ENCODE results near the gene SHOX.
"Not testable (repeated sequence)": the region's sequence is repeated elsewhere in the genome, so short reads cannot be mapped to it uniquely, and the experiment has no call there.

Gene SHOX

DNA sequence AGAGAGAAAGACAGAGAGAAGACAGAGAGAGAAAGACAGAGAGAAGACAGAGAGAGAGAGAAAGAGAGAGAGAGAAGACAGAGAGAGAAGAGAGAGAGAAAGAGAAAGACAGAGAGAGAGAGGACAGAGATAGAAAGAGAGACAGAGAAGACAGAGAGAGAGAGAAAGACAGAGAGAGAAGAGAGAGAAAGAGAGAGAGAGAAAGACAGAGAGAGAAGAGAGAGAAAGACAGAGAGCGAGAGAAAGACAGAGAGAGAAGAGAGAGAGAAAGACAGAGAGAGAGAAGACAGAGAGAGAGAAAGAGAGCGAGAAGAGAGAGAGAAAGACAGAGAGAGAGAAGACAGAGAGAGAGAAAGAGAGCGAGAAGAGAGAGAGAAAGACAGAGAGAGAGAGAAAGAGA is 7.8 kb upstream of the SHOX start:
- not testable (repeated sequence) for DNase-seq

DNA sequence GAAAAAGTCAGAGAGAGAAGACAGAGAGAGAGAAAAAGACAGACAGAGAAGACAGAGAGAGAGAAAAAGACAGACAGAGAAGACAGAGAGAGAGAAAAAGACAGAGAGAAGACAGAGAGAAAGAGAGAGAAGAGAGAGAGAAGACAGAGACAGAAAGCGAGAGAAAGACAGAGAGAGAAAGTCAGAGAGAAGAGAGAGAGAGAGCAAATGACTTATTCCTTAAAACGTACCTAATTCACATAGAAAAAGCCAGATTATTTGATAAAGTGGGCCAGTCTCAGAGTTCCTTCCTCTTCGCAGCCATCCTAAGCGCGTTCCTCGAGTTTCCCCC is 7.4 kb upstream of the SHOX start:
- no peak for DNase-seq

DNA sequence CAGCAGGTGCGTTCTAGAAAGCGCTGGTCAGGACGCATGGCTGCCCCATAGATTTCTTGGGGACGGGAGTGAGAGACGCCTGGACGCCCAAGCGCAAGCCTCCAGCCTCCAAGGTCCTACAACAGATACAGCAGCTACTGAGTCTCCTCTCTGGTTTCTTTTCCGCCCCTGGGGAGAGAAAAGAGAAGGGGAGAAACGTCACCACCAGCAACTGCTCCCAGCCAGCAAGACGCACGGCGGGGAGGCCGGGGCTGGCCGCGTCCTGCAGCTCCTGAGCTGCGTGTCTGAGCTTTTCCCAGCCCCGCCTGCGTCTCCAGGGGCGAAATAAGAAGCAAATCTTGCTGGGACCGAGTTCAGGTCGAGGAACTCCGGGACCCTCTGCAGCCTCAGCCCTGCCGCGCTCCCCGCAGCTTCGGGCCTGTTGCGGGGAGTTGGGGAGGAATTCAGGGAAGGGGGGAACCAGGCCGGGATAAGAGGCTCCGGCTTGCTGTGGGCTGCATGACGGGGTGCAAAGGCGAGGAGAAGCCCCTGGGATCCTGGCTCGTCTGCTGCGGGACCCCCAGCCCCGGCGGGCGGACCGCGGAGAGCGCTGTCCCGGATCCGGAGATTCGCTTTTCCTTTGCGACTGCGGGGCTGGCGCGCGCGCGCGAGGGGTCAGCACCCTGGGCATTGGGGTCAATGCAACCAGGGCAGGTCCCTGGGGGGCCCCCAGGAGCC is 6.8 kb upstream of the SHOX start:
- no peak for DNase-seq

DNA sequence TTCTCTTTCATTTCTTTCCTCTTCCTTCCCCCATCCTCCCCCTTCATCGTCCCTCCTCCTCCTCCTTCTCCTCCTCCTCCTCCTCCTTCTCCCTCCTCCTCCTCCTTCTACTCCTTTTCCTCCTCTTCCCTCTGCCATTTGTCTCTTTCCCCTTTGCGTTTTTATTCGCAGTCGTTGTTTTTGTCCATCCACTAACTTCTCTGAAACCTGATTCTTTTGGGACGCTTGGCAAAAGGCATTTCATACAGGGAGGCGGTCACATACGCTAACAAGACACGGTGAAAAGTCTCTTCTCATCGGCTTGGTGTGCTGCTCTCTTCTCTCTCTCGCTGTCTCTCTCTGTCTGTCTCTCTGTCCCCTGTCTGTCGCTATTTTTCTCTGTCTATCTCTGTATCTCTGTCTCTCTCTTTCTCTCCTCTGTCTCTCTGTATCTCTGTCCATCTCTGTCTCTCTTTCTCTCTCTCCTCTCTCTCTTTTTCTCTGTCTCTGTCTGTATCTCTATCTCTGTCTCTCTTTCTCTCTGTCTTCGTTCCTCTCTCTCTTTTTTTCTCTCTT is 5.4 kb upstream of the SHOX start:
- DNase-seq = no peak

GRCh38 chrX:626047-626446 is 4.5 kb upstream of the SHOX start:
- DNase-seq = not testable (repeated sequence)

- DNase-seq = no peak
These were observed 3.7 kb upstream of the SHOX start for GRCh38 chrX:626745-627509.

GRCh38 chrX:627510-627981 is 3.0 kb upstream of the SHOX start:
- DNase-seq = no peak

DNA sequence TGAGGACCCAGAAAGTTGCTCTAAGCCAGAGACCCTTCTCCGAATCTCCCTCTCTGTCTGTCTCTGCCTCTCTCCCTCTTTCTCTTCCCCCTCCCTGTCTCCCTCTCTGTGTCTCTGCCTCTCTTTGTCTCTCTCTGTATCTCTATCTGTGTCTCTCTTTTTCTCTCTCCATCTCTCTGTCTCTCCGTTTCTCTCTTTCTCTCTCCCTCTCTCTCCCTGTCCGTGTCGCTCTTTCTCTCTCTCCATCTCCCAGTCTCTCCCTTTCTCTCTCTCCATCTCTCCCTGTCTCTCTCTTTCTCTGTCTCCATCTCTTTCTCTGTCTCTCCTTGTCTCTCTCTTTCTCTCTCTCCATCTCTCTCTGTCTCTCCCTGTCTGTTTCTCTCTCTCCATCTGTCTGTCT is 2.6 kb upstream of the SHOX start:
- no peak for DNase-seq

- DNase-seq = no peak
These were observed 1.2 kb upstream of the SHOX start for GRCh38 chrX:629230-630006.

GRCh38 chrX:630007-630611 is 482 bp upstream of the SHOX start:
- DNase-seq = no peak

- no peak for DNase-seq
These were observed 1.3 kb downstream of the SHOX start for GRCh38 chrX:631802-632365.

- DNase-seq = no peak
These were observed 1.9 kb downstream of the SHOX start for GRCh38 chrX:632366-633042.

GRCh38 chrX:633043-633984 is 2.7 kb downstream of the SHOX start:
- DNase-seq = no peak

DNA sequence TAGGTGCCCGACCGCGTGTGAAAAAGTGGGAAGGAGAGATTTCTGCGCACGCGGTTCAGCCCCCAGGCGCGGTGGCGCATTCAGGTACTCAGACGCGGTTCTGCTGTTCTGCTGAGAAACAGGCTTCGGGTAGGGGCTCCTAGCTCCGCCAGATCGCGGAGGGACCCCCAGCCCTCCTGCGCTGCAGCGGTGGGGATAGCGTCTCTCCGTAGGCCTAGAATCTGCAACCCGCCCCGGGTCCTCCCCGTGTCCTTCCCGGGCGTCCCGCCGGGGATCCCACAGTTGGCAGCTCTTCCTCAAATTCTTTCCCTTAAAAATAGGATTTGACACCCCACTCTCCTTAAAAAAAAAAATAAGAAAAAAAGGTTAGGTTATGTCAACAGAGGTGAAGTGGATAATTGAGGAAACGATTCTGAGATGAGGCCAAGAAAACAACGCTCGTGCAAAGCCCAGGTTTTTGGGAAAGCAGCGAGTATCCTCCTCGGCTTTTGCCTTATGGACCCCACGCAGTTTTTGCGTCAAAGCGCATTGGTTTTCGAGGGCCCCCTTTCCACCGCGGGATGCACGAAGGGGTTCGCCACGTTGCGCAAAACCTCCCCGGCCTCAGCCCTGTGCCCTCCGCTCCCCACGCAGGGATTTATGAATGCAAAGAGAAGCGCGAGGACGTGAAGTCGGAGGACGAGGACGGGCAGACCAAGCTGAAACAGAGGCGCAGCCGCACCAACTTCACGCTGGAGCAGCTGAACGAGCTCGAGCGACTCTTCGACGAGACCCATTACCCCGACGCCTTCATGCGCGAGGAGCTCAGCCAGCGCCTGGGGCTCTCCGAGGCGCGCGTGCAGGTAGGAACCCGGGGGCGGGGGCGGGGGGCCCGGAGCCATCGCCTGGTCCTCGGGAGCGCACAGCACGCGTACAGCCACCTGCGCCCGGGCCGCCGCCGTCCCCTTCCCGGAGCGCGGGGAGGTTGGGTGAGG is 3.7 kb downstream of the SHOX start:
- no peak for DNase-seq

DNA sequence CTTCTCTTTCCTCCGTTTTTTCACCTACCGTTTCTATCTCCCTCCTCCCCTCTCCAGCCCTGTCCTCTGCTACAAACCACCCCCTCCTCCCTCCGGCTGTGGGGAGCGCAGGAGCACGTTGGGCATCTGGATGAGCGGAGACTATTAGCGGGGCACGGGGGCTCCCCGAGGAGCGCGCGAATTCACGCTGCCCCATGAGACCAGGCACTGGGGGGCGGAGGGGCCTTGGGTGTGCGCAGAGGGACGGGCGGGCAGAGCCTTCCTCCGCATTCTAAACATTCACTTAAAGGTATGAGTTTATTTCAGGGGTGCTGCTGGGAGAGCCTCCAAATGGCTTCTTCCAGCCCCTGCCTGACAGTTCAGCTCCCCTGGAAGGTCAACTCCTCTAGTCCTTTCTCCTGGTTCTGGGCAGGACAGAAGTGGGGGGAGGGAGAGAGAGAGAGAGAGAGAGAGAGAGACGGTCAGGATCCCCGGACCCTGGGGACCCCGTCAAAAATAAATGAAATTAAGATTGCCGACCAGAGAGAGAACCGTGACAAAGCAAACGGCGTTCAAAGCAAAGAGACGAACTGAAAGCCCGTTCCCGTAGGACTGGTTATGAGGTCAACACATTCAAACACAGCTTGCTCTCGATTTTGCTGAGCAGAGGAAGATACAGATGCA is 5.0 kb downstream of the SHOX start:
- DNase-seq = no peak

DNA sequence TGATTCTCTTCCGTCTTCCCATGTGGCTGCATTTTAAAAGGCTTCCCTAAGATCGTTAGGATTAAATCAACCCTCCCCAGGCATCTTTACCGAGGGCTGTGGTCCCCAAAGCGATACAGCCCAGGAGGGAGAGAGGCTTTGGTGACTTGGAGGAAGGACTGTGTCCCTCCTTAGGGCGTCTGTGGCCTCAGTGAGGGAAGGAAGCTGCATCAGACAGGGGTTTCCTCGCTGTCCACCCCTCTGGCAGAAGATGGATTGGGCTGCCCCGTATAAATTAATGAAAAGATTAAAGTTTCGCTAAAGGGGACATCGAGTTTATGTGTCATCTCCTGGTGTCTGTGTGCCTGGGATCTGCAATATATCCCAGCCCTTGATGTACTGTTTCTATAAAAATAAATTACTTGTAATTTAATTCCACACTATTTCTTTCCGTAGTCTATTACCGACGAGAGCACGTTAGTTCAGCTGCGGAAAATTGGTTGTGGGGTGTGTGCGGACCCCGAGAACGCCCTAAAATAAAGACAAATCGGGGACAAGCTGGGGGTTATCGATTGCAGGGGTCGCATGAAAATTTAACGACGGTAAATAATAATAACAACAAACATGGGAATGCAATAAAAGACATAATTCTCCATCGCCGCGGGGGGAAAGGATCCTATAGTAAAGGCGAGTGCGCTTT is 6.5 kb downstream of the SHOX start:
- DNase-seq = no peak

DNA sequence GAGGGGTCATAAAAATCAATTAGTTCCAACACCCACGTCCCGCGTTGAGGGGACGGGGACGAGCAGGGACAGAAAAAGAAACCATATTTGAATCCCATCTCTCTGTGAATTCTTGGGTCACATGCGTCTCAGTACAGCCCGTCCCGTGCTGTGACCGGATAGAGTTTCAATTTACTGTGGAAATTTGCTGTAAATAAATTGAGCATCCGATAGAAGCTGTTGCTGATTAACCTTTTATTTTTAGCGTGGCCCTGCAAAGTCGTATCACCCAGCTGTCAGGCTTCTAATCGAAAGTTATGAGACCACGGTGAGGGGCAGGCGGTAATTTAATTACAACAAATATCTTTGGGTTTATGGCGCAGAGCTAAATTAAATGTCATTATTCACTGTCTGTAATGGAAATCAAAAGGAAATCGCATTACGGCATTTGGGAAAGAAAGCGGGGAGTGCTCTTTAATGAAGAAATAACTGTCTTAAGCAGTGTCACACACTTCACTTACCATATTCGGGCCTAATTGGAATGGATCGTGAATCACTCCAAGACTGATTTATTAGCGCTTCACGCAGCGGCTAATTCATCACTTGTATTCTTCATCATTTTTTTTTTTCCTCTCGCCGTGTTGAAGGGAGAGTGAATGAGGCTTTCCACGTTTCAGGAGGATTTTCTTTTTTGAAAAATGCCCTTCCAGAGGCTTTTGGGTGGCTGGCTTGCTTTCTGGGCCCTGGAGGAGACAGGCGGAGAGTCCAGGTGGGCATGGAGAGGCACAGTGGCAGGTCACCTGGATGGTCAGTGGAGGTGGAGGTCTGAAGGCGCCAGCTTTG is 7.3 kb downstream of the SHOX start:
- no peak for DNase-seq

All from GF-D8 (cell line).